Liver (tissue), 9 donors: ENCODE results near the gene KMT2B. TPM values are rescaled to one million over a fixed set of nuclear protein-coding genes. Genes with fewer than 3 reads are reported as not detected.

Source experiments
- DNase-seq: peaks from one replicate; pipeline ENCODE4 v3.0.0-alpha.2; 2017; ENCODE audit warnings: low spot score
- H3K27ac ChIP-seq, 2 donors: one replicate each; pipeline ENCODE4 v1.7.0; 2013; ENCODE audit warnings: inconsistent platforms in 2 of 2, low read length in 2 of 2, control low read depth in 1 of 2, low read depth in 1 of 2, mild to moderate bottlenecking in 1 of 2
- H3K27me3 ChIP-seq, 4 donors: one replicate each; pipeline versions ENCODE4 v1.6.1 to v1.7.0; 2013; ENCODE audit warnings: low read length in 3 of 4, inconsistent platforms in 1 of 4, mild to moderate bottlenecking in 1 of 4, moderate library complexity in 1 of 4; ENCODE audit not compliant: control insufficient read depth in 4 of 4, insufficient read depth in 4 of 4
- H3K36me3 ChIP-seq, 4 donors: one replicate each; pipeline versions ENCODE4 v1.6.1 to v1.7.0; 2013; ENCODE audit warnings: low read length in 3 of 4, mild to moderate bottlenecking in 3 of 4, low read depth in 1 of 4, moderate library complexity in 1 of 4; ENCODE audit not compliant: control insufficient read depth in 4 of 4, insufficient read depth in 3 of 4
- H3K4me1 ChIP-seq, 4 donors: one replicate each; pipeline versions ENCODE4 v1.6.1 to v1.7.0; 2013; ENCODE audit warnings: low read length in 3 of 4, mild to moderate bottlenecking in 3 of 4, moderate library complexity in 1 of 4; ENCODE audit not compliant: control insufficient read depth in 4 of 4, insufficient read depth in 4 of 4
- H3K4me3 ChIP-seq, 3 donors: one replicate each; pipeline versions ENCODE4 v1.6.1 to v1.7.0; 2013; ENCODE audit warnings: low read length in 3 of 3, control low read depth in 1 of 3, low read depth in 1 of 3, mild to moderate bottlenecking in 1 of 3
- H3K9ac ChIP-seq, 2 donors: one replicate each; pipeline ENCODE4 v1.7.0; 2013; ENCODE audit warnings: low read length in 2 of 2, mild to moderate bottlenecking in 2 of 2, moderate library complexity in 2 of 2, control low read depth in 1 of 2, low read depth in 1 of 2
- H3K9me3 ChIP-seq, 4 donors: one replicate each; pipeline versions ENCODE4 v1.6.1 to v1.7.0; 2013; ENCODE audit warnings: low read length in 3 of 4; ENCODE audit not compliant: control insufficient read depth in 4 of 4
- EGR1 ChIP-seq, 2 donors: IDR thresholded peaks; 2 replicates each; pipeline ENCODE4 v1.6.1; 2016 to 2018; ENCODE audit warnings: antibody characterized with exemption in 2 of 2, low read depth in 2 of 2
- FOXA1 ChIP-seq: IDR thresholded peaks from 2 replicates; pipeline ENCODE4 v1.6.1; 2016; ENCODE audit warnings: antibody characterized with exemption
- FOXA2 ChIP-seq: IDR thresholded peaks from 2 replicates; pipeline ENCODE4 v1.6.1; 2016; ENCODE audit warnings: antibody characterized with exemption
- GABPA ChIP-seq, 2 donors: IDR thresholded peaks in 1 of 2; conservative IDR thresholded peaks in 1 of 2; 2 replicates each; pipeline ENCODE4 v1.6.1; 2016; ENCODE audit warnings: antibody characterized with exemption in 2 of 2, mild to moderate bottlenecking in 1 of 2, moderate library complexity in 1 of 2
- HNF4A ChIP-seq, 2 donors: conservative IDR thresholded peaks; 2 replicates each; pipeline ENCODE4 v1.6.1; 2016; ENCODE audit warnings: antibody characterized with exemption in 2 of 2, mild to moderate bottlenecking in 2 of 2
- JUND ChIP-seq, 2 donors: IDR thresholded peaks; 2 replicates each; pipeline ENCODE4 v1.6.1; 2016; ENCODE audit warnings: antibody characterized with exemption in 2 of 2
- NR2F2 ChIP-seq: IDR thresholded peaks from 2 replicates; pipeline ENCODE4 v1.6.1; 2016; ENCODE audit warnings: antibody characterized with exemption
- RAD21 ChIP-seq, 2 donors: IDR thresholded peaks; 2 replicates each; pipeline ENCODE4 v1.6.1; 2016; ENCODE audit warnings: antibody characterized with exemption in 2 of 2, mild to moderate bottlenecking in 2 of 2
- RXRA ChIP-seq, 2 donors: IDR thresholded peaks; 2 replicates each; pipeline ENCODE4 v1.6.1; 2017 to 2018; ENCODE audit warnings: antibody characterized with exemption in 2 of 2, mild to moderate bottlenecking in 1 of 2
- SP1 ChIP-seq: IDR thresholded peaks from 2 replicates; pipeline ENCODE4 v1.6.1; 2018; ENCODE audit warnings: antibody characterized with exemption, mild to moderate bottlenecking
- TAF1 ChIP-seq: conservative IDR thresholded peaks from 2 replicates; pipeline ENCODE4 v1.6.1; 2016; ENCODE audit warnings: antibody characterized with exemption, mild to moderate bottlenecking
- YY1 ChIP-seq: IDR thresholded peaks from 2 replicates; pipeline ENCODE4 v1.6.1; 2016; ENCODE audit warnings: antibody characterized with exemption, mild to moderate bottlenecking
- WGBS: extraction: QIAGEN DNeasy Blood & Tissue Kit; methylation state at CpG from one replicate; pipeline ENCODE4 v1.1.7; 2013; 5-methylcytosine and 5-hydroxymethylcytosine counted together
- polyA plus RNA-seq, 2 donors: library from polyadenylated mRNA; stranded (reverse) in 1 of 2; unstranded in 1 of 2; fragments of 200-250 nt in 1 of 2; fragments of >200 nt in 1 of 2; fragmentation: Nextera tagmentation in 1 of 2; extraction: Ambion mirVana in 1 of 2; gene quantifications; one replicate each; pipeline versions ENCODE4 v1.2.1 to v1.2.3, GENCODE V29; 2013 to 2015
- total RNA-seq, 2 donors: library from RNA; depleted of rRNA; stranded (reverse); fragments of >200 nt; gene quantifications; one replicate each; pipeline ENCODE4 v1.2.3, GENCODE V29; 2014
- TF ChIP-seq, protein P1 (sequence below): fragments of 150-350 bp; IDR thresholded peaks from 2 replicates; pipeline ENCODE4 v1.5.1; 2017; ENCODE audit warnings: improper control_type of control experiment, low read depth, low read length; ENCODE audit not compliant: missing input control
- TF ChIP-seq, protein P2 (sequence below): IDR thresholded peaks from 2 replicates; pipeline ENCODE4 v1.6.1; 2016; ENCODE audit warnings: antibody characterized with exemption, mild to moderate bottlenecking
- TF ChIP-seq, protein P3 (sequence below): IDR thresholded peaks from 2 replicates; pipeline ENCODE4 v1.6.1; 2016; ENCODE audit warnings: antibody characterized with exemption
- TF ChIP-seq, protein P4 (sequence below): IDR thresholded peaks from 2 replicates; pipeline ENCODE4 v1.6.1; 2016; ENCODE audit warnings: antibody characterized with exemption
- donor health status: healthy.
- donor health status: healthy.
- donor health status: healthy.
- donor health status: healthy.
- donor health status: healthy.

Gene KMT2B
- total and polyA plus RNA-seq, 4 donors: 3.7 to 12.1 (median 8.3) TPM

DNA sequence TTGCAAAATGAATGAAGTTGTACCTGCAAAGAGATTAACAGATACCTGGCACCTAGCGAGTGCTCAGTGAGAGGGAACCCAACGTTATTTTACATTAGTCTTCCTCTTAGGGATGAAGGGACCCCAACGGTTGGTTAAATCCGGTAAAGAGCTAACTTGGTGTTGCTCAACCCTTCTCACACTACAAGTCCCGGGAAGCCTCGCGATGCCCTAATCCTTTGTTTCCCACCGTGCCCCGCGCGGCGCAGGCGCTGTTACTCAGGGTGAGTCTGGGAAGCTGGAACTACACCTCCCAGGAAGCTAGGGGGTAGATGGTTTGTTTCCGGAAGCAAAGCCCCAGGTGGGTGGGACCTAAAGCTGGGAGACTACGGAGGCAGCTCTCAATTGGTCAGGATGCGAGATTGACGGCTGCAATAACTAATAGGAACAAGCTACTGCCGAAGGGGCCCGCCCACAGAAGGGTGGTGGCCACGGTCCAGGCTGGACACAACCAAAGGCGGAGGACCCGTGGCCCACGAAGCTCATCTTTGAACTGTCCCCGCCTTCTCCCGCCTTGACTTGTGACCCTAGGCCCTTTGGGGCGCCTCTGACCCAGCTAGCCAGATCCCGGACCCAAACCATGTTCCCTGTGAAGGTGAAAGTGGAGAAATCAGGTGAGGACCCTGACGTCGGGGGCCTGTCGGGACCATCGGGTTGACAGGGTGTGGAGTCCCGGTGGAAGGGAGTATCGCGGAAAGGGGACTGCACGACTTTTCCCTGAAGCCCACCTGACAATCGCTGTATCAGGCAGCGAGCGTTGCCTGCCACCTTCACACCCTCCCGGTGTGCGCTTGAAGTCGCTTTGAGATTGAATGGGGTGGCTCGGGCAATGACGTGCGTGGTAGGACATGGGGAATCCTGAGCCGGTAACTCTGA, 30.6 kb downstream of the KMT2B start, which contains the start of gene LIN37:
TSS of gene LIN37 (plus strand) at position 471 of the 915 bp plus-strand sequence. CDS start at position 620, 149 bp downstream.
- no peaks in the 10 kb centered on the region for H3K9me3 ChIP-seq
- under 1% methylated on average over 45 of the region's 45 CpGs for WGBS
- H3K4me1 ChIP-seq: peaks cover 6 to 32% (median 28%) of the 10 kb centered on the region in 4 donors
- H3K27ac ChIP-seq: peak within 1 kb of the TSS; percentile 63 to 71
- peaks cover 0 to 9% (median 5%) of the 10 kb centered on the region in 4 donors for H3K36me3 ChIP-seq
- DNase-seq: peak; percentile 98
- no peaks in the 10 kb centered on the region for H3K27me3 ChIP-seq
- peak within 1 kb of the TSS; percentile 82 to 98 (median 91) for H3K4me3 ChIP-seq
- peak within 1 kb of the TSS; percentile 61 to 76 for H3K9ac ChIP-seq
- TF ChIP-seq FOXA1 (no peak), SP1 (peak; percentile 98), RXRA (IDR thresholded peaks at IDR 0.05) (peak; percentile 45 to 48), TAF1 (no peak), HNF4A (conservative IDR thresholded peaks at IDR 0.05) (peak; percentile 50 to 73), JUND (IDR thresholded peaks at IDR 0.05) (peak in 1 of 2 donors; percentile 16), FOXA2 (no peak), YY1 (peak; percentile 89), RAD21 (IDR thresholded peaks at IDR 0.05) (peak in 1 of 2 donors; percentile 27), GABPA (IDR thresholded peaks at IDR 0.05 in 1 of 2, conservative IDR thresholded peaks at IDR 0.05 in 1 of 2) (peak; percentile 86 to 97), EGR1 (IDR thresholded peaks at IDR 0.05; ENCODE audit: low read depth in 2 of 2) (peak in 1 of 2 donors; percentile 55), NR2F2 (peak; percentile 86)
- TF ChIP-seq, protein P1, sequence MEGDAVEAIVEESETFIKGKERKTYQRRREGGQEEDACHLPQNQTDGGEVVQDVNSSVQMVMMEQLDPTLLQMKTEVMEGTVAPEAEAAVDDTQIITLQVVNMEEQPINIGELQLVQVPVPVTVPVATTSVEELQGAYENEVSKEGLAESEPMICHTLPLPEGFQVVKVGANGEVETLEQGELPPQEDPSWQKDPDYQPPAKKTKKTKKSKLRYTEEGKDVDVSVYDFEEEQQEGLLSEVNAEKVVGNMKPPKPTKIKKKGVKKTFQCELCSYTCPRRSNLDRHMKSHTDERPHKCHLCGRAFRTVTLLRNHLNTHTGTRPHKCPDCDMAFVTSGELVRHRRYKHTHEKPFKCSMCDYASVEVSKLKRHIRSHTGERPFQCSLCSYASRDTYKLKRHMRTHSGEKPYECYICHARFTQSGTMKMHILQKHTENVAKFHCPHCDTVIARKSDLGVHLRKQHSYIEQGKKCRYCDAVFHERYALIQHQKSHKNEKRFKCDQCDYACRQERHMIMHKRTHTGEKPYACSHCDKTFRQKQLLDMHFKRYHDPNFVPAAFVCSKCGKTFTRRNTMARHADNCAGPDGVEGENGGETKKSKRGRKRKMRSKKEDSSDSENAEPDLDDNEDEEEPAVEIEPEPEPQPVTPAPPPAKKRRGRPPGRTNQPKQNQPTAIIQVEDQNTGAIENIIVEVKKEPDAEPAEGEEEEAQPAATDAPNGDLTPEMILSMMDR: peak; percentile 40
- TF ChIP-seq, protein P2, sequence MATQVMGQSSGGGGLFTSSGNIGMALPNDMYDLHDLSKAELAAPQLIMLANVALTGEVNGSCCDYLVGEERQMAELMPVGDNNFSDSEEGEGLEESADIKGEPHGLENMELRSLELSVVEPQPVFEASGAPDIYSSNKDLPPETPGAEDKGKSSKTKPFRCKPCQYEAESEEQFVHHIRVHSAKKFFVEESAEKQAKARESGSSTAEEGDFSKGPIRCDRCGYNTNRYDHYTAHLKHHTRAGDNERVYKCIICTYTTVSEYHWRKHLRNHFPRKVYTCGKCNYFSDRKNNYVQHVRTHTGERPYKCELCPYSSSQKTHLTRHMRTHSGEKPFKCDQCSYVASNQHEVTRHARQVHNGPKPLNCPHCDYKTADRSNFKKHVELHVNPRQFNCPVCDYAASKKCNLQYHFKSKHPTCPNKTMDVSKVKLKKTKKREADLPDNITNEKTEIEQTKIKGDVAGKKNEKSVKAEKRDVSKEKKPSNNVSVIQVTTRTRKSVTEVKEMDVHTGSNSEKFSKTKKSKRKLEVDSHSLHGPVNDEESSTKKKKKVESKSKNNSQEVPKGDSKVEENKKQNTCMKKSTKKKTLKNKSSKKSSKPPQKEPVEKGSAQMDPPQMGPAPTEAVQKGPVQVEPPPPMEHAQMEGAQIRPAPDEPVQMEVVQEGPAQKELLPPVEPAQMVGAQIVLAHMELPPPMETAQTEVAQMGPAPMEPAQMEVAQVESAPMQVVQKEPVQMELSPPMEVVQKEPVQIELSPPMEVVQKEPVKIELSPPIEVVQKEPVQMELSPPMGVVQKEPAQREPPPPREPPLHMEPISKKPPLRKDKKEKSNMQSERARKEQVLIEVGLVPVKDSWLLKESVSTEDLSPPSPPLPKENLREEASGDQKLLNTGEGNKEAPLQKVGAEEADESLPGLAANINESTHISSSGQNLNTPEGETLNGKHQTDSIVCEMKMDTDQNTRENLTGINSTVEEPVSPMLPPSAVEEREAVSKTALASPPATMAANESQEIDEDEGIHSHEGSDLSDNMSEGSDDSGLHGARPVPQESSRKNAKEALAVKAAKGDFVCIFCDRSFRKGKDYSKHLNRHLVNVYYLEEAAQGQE: no peak
- TF ChIP-seq, protein P3, sequence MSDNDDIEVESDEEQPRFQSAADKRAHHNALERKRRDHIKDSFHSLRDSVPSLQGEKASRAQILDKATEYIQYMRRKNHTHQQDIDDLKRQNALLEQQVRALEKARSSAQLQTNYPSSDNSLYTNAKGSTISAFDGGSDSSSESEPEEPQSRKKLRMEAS: peak; percentile 78
- TF ChIP-seq, protein P4, sequence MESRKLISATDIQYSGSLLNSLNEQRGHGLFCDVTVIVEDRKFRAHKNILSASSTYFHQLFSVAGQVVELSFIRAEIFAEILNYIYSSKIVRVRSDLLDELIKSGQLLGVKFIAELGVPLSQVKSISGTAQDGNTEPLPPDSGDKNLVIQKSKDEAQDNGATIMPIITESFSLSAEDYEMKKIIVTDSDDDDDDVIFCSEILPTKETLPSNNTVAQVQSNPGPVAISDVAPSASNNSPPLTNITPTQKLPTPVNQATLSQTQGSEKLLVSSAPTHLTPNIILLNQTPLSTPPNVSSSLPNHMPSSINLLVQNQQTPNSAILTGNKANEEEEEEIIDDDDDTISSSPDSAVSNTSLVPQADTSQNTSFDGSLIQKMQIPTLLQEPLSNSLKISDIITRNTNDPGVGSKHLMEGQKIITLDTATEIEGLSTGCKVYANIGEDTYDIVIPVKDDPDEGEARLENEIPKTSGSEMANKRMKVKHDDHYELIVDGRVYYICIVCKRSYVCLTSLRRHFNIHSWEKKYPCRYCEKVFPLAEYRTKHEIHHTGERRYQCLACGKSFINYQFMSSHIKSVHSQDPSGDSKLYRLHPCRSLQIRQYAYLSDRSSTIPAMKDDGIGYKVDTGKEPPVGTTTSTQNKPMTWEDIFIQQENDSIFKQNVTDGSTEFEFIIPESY: peak; percentile 99
